ENCODE results near the gene EMP2. TPM values are rescaled to one million over a fixed set of nuclear protein-coding genes. Genes with fewer than 3 reads are reported as not detected.
"Not testable (repeated sequence)": the region's sequence is repeated elsewhere in the genome, so short reads cannot be mapped to it uniquely, and the experiment has no call there.

EMP2 gene
- total RNA-seq, 3 donors from 2014 or later, result 0.16 to 0.35 (median 0.16) TPM

DNA sequence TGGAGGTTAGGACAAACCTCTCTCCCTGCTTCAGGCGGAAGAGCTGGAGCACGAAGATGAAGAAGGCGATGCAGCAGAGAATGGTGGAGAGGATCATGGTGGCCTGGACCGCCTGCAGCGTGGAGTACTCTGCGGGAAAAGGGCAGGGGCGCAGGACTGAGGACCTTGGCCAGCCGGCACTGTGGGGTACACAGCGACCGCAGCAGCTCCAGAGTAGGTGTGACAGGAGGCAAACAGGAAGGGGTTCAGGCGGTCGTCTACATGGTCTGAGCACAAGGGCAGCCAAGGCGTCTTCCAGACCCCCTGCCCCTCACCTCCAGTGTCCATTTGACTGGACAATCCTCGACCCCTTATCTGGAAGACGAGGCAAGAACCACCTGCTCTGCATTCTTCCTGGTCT lies 42.5 kb downstream of the EMP2 start:
- no peaks in the 10 kb centered on the region for H3K9me3 Mint-ChIP-seq
- no peak for DNase-seq
- H3K4me1 Mint-ChIP-seq (ENCODE audit: low read depth), result no peaks in the 10 kb centered on the region
- H3K36me3 Mint-ChIP-seq (ENCODE audit: insufficient read depth), result no peaks in the 10 kb centered on the region
- H3K4me3 Mint-ChIP-seq, result no peak overlapping the region
- H3K27me3 Mint-ChIP-seq (ENCODE audit: low read depth), result peaks cover under 1% of the 10 kb centered on the region
- no peak for ATAC-seq

DNA sequence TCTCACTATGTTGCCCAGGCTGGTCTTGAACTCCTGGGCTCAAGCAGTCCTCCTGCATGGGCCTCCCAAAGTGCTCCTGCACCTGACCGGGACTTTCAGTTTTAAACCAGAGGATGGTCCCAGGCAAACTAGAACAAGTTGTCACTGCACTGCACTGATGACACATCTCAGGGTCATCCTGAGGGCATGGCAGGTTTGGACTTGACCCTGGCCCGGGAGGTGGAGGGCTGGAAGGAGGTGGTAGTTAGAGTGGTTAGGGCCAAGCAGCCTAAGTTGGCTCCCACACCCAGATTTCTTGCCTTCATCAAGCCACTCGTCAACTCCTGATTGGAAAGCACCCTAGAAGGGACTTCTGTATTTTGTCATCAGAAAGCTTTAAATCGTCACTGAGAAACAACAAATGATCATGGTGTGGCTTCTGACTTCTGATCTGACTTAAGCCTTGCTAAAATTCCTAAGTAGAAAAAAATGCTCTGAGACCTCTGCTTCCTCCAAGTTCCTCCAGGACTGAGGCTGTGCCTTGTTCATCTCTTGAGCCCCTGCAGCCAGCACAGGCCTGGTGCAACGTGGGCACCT lies 43.5 kb downstream of the EMP2 start:
- Mint-ChIP-seq H3K27me3 (ENCODE audit: low read depth) (no peaks in the 10 kb centered on the region), H3K36me3 (ENCODE audit: insufficient read depth) (no peaks in the 10 kb centered on the region), H3K4me3 (no peak overlapping the region), H3K4me1 (ENCODE audit: low read depth) (no peaks in the 10 kb centered on the region), H3K9me3 (no peaks in the 10 kb centered on the region)
- DNase-seq (no peak), ATAC-seq (no peak)

GRCh38 chr16:10536328-10536727 lies 44.1 kb downstream of the EMP2 start:
- H3K9me3 Mint-ChIP-seq; H3K27me3 Mint-ChIP-seq (ENCODE audit: low read depth); ATAC-seq; H3K36me3 Mint-ChIP-seq (ENCODE audit: insufficient read depth); H3K4me1 Mint-ChIP-seq (ENCODE audit: low read depth); H3K4me3 Mint-ChIP-seq; DNase-seq: not testable (repeated sequence)

DNA sequence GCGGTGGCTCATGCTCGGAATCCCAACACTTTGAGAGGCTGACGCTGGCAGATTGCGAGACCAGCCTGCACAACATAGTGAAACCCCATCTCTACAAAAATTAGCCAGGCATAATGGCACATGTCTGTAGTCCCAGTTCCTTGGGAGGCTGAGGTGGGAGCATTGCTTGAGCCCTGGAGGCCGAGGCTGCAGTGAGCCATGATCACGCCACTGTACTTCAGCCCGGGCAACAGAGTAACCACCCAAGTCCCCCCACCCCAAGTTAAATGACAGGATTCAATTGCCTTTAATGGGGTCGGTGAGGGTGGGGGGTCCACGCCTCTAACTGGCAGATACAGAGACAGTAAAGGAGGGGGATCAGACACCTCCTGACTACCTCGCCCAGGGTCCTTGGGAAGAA lies 44.9 kb downstream of the EMP2 start:
- Mint-ChIP-seq H3K27me3 (ENCODE audit: low read depth) (no peaks in the 10 kb centered on the region), H3K4me3 (no peak overlapping the region), H3K4me1 (ENCODE audit: low read depth) (no peaks in the 10 kb centered on the region), H3K9me3 (no peaks in the 10 kb centered on the region), H3K36me3 (ENCODE audit: insufficient read depth) (no peaks in the 10 kb centered on the region)
- no peak for ATAC-seq
- DNase-seq, result no peak

GRCh38 chr16:10534748-10535147 lies 45.6 kb downstream of the EMP2 start:
- ATAC-seq, result no peak
- H3K9me3 Mint-ChIP-seq, result no peaks in the 10 kb centered on the region
- no peak for DNase-seq
- no peak overlapping the region for H3K4me3 Mint-ChIP-seq
- no peaks in the 10 kb centered on the region for H3K27me3 Mint-ChIP-seq (ENCODE audit: low read depth)
- H3K4me1 Mint-ChIP-seq (ENCODE audit: low read depth), result no peaks in the 10 kb centered on the region
- H3K36me3 Mint-ChIP-seq (ENCODE audit: insufficient read depth), result no peaks in the 10 kb centered on the region

DNA sequence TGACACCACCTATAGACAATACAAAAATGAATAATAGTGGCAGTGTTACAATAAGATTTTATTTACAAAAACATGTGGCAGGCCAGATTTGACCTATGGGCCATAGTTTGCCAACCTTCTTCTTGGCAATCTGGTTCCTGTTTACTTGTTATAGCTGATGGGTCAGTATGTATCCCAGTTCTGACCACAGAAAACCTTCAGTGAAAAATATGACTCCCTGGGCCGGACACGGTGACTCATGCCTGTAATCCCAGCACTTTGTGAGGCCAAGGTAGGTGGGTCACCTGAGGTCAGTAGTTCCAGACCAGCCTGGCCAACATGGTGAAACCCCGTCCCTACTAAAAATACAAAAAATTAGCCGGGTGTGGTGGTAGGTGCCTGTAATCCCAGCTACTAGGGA lies 46.8 kb downstream of the EMP2 start:
- not testable (repeated sequence) for H3K9me3 Mint-ChIP-seq

DNA sequence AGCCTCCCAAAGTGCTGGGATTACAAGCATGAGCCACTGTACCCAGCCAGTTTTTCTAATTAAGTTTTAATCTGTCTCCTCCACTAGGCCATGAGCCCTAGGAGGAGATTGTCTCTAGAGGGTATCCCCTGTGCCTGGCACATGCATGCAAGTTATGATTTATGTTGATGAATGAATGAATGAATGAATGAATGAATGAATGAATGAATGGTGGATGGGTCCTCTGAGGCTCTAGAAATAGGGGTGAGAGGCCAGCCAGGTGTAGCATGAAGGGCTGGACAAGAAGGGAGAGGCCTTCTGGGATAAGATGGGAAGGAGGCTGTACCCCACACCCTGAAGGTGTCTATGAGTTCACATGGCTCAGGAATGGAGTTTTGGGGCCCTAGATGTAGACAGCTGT lies 48.8 kb downstream of the EMP2 start:
- DNase-seq (no peak), ATAC-seq (no peak)
- no peaks in the 10 kb centered on the region for H3K4me1 Mint-ChIP-seq (ENCODE audit: low read depth)
- H3K4me3 Mint-ChIP-seq, result no peak overlapping the region
- no peaks in the 10 kb centered on the region for H3K36me3 Mint-ChIP-seq (ENCODE audit: insufficient read depth)
- no peaks in the 10 kb centered on the region for H3K27me3 Mint-ChIP-seq (ENCODE audit: low read depth)
- H3K9me3 Mint-ChIP-seq, result no peaks in the 10 kb centered on the region

More for the DNA sequence above, 46.8 kb downstream of the EMP2 start:
- ATAC-seq; H3K36me3 Mint-ChIP-seq (ENCODE audit: insufficient read depth); H3K4me3 Mint-ChIP-seq; H3K27me3 Mint-ChIP-seq (ENCODE audit: low read depth); DNase-seq; H3K4me1 Mint-ChIP-seq (ENCODE audit: low read depth): not testable (repeated sequence)

DNA sequence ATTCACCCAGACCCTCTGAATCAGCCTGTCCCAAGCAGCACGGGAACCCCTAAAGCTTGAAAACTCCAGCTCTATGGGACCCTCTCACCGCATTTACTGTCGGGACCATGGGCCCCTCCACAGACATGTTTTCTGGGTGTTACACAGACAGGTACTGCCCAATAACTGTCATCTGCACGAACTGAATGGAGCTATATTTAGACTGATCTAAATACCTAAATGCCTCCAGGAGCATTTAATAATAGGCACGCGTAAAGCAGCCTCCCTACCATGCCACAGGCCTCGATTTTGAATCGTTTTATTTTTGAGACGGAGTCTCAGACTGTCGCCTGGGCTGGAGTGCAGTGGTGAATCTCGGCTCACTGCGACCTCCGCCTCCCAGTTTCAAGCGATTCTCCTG lies 49.7 kb downstream of the EMP2 start:
- Mint-ChIP-seq H3K4me3 (no peak overlapping the region), H3K4me1 (ENCODE audit: low read depth) (no peaks in the 10 kb centered on the region), H3K27me3 (ENCODE audit: low read depth) (no peaks in the 10 kb centered on the region), H3K9me3 (no peaks in the 10 kb centered on the region), H3K36me3 (ENCODE audit: insufficient read depth) (no peaks in the 10 kb centered on the region)
- DNase-seq, result no peak
- no peak for ATAC-seq

- Mint-ChIP-seq H3K4me3 (no peak overlapping the region), H3K4me1 (ENCODE audit: low read depth) (no peaks in the 10 kb centered on the region), H3K27me3 (ENCODE audit: low read depth) (no peaks in the 10 kb centered on the region), H3K9me3 (no peaks in the 10 kb centered on the region), H3K36me3 (ENCODE audit: insufficient read depth) (no peaks in the 10 kb centered on the region)
- no peak for ATAC-seq
- no peak for DNase-seq
Measured at GRCh38 chr16:10529895-10530669, 50.3 kb downstream of the EMP2 start.

GRCh38 chr16:10528635-10529034 lies 51.8 kb downstream of the EMP2 start:
- DNase-seq (no peak), ATAC-seq (no peak)
- H3K36me3 Mint-ChIP-seq (ENCODE audit: insufficient read depth), result no peaks in the 10 kb centered on the region
- H3K4me3 Mint-ChIP-seq, result no peak overlapping the region
- H3K4me1 Mint-ChIP-seq (ENCODE audit: low read depth), result no peaks in the 10 kb centered on the region
- no peaks in the 10 kb centered on the region for H3K27me3 Mint-ChIP-seq (ENCODE audit: low read depth)
- H3K9me3 Mint-ChIP-seq, result no peaks in the 10 kb centered on the region

DNA sequence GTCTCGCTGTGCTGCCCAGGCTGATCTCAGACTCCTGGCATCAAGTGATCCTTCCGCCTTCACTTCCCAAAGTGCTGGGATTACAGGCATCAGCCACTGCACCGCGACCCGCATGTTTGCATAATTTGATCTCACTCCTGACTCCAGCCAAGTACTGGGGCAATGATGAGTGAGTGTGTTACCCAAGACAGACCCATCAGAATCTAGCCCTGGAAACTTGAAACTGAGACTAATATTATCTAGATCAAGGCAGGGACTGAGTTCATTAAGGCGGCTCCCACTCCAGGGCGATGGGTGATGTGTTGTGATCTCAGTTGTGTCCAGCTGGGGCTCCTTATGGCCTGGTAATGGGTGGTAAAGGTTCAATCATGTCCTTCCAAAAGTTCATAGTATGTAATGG lies 53.4 kb downstream of the EMP2 start:
- Mint-ChIP-seq H3K4me3 (no peak overlapping the region), H3K27me3 (ENCODE audit: low read depth) (no peaks in the 10 kb centered on the region), H3K36me3 (ENCODE audit: insufficient read depth) (no peaks in the 10 kb centered on the region), H3K9me3 (no peaks in the 10 kb centered on the region), H3K4me1 (ENCODE audit: low read depth) (no peaks in the 10 kb centered on the region)
- ATAC-seq (no peak), DNase-seq (no peak)

DNA sequence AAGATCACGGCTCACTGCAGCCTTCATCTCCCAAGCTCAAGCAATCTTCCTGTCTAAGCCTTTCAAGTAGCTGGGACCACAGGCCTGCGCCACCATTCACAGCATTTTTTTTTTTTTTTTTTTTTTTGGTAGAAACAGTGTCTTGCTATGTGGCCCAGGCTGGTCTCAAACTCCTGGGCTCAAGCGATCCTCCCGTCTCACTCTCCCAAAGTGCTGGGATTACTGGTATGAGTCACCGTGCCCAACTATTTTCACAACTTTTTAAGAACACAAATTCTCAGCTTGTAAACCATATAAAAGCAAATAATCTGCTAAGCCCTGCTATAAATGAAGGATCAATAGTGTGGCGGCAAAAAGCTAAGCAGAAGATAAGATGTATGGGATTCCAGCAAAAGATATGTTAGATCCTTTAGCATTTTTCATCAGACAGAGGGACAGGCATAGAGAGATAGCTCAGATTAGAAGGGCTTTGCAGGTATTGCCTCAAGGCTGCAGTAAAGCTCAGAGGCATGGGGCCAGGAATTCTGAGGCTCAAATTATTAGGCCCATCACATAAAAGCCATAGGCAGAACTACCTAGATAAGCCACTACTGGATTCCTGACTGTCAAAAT lies 55.1 kb downstream of the EMP2 start:
- H3K4me3 Mint-ChIP-seq, result no peak overlapping the region
- peaks cover 11% of the 10 kb centered on the region for H3K27me3 Mint-ChIP-seq (ENCODE audit: low read depth)
- no peaks in the 10 kb centered on the region for H3K36me3 Mint-ChIP-seq (ENCODE audit: insufficient read depth)
- no peaks in the 10 kb centered on the region for H3K9me3 Mint-ChIP-seq
- DNase-seq (no peak), ATAC-seq (no peak)
- H3K4me1 Mint-ChIP-seq (ENCODE audit: low read depth), result peaks cover 3% of the 10 kb centered on the region

- ATAC-seq (no peak), DNase-seq (no peak)
- Mint-ChIP-seq H3K4me3 (no peak overlapping the region), H3K27me3 (ENCODE audit: low read depth) (peaks cover 13% of the 10 kb centered on the region), H3K9me3 (no peaks in the 10 kb centered on the region), H3K4me1 (ENCODE audit: low read depth) (peaks cover 3% of the 10 kb centered on the region), H3K36me3 (ENCODE audit: insufficient read depth) (no peaks in the 10 kb centered on the region)
Measured at GRCh38 chr16:10522966-10523365, 57.4 kb downstream of the EMP2 start.

DNA sequence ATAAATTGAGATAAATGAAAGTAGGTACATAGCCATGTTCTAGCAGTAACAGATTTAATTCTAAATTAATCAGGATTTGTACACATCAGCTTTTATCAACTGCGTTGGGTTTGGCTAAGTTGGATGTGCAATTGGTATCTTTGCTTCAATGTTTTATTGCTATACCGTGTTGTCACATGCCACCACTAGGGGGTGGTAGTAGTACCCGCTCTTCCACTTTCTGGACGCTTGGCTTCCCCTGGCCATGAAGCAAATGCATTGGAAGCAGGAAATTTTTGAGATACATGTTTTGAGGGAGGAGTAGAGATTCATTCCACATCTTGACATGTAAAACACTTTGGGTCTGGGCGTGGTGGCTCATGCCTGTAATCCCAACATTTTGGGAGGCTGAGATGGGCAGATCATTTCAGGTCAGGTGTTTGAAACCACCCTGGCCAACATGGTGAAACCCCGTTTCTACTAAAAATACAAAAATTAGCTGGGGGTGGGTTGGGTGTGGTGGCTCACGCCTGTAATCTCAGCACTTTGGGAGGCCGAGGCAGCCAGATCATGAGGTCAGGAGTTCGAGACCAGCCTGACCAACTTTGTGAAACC lies 58.6 kb downstream of the EMP2 start:
- Mint-ChIP-seq H3K9me3 (no peaks in the 10 kb centered on the region), H3K36me3 (ENCODE audit: insufficient read depth) (no peaks in the 10 kb centered on the region), H3K27me3 (ENCODE audit: low read depth) (peaks cover 13% of the 10 kb centered on the region), H3K4me3 (no peak overlapping the region), H3K4me1 (ENCODE audit: low read depth) (peaks cover 3% of the 10 kb centered on the region)
- DNase-seq, result peak; percentile 9
- ATAC-seq, result peak in 1 of 2 donors; percentile 66
